ENCODE results near the gene LDLRAD3.

LDLRAD3 gene

GRCh38 chr11:35932121-35932520, 11.7 kb upstream of the LDLRAD3 start:
- no peaks in the 10 kb centered on the region for H3F3A ChIP-seq (ENCODE audit: low read depth)
- H3K79me2 ChIP-seq (ENCODE audit: insufficient read depth, low read length) = no peaks in the 10 kb centered on the region
- TF ChIP-seq CTCF (conservative IDR thresholded peaks at IDR 0.05; ENCODE audit: low read length) (no peak), EZH2phosphoT487 (IDR thresholded peaks at IDR 0.05; ENCODE audit: borderline replicate concordance) (no peak)
- H3K4me2 ChIP-seq (ENCODE audit: low read depth, low read length, poor library complexity, severe bottlenecking) = no peak overlapping the region
- no peak overlapping the region for H3K9ac ChIP-seq (ENCODE audit: low read depth, low read length, poor library complexity, severe bottlenecking)
- no peaks in the 10 kb centered on the region for H4K20me1 ChIP-seq (ENCODE audit: insufficient read depth, low read length, poor library complexity, severe bottlenecking)
- no peak overlapping the region for H2AFZ ChIP-seq (ENCODE audit: low read length)
- H3K36me3 ChIP-seq (ENCODE audit: insufficient read depth, low read length) = no peaks in the 10 kb centered on the region
- no peaks in the 10 kb centered on the region for H3K9me2 ChIP-seq (replicated peaks; ENCODE audit: low read depth, low read length)
- H3K27me3 ChIP-seq (ENCODE audit: insufficient read depth, low read length, poor library complexity, severe bottlenecking) = no peaks in the 10 kb centered on the region
- H3K4me3 ChIP-seq (ENCODE audit: low read length, poor library complexity, severe bottlenecking) = no peak overlapping the region
- no peaks in the 10 kb centered on the region for H3K9me3 ChIP-seq (ENCODE audit: insufficient read depth, low read depth, low read length)
- peaks cover 12% of the 10 kb centered on the region for H3K4me1 ChIP-seq (ENCODE audit: insufficient read depth, low read length, poor library complexity, severe bottlenecking)

DNA sequence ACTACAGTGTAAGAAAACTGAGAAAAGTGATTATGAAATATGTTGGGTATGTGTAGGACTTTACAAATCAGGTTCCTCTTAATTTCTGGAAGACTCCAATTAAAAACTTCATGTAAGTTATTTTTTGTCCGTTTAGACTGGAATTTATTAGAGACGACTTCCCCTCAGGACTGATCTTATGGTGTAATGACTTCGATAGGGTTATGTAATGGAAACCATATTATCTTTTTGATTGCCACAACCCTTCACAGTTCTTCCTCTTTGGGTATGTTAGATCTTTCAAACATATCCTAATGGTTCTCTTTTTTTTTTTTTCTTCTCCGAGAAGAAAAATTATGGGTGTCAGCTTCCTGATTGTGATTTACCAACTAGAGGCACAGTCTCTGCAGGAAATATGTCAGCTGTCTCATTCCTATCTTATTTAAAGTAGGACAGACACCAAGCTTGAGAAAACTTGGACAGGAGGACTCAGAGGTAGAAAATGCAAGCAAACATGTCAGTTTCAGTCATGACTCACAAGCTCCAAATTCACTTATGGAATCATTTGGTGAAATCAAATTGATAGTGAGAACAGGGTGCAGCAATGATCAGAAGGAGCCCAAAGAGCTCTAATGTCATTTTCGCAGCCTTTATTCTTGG, 11.1 kb upstream of the LDLRAD3 start:
- Histone ChIP-seq H3K9me2 (replicated peaks; ENCODE audit: low read depth, low read length) (no peaks in the 10 kb centered on the region), H3K36me3 (ENCODE audit: insufficient read depth, low read length) (no peaks in the 10 kb centered on the region), H3K79me2 (ENCODE audit: insufficient read depth, low read length) (no peaks in the 10 kb centered on the region), H3K27me3 (ENCODE audit: insufficient read depth, low read length, poor library complexity, severe bottlenecking) (no peaks in the 10 kb centered on the region), H3K9me3 (ENCODE audit: insufficient read depth, low read depth, low read length) (no peaks in the 10 kb centered on the region), H4K20me1 (ENCODE audit: insufficient read depth, low read length, poor library complexity, severe bottlenecking) (no peaks in the 10 kb centered on the region), H3F3A (ENCODE audit: low read depth) (no peaks in the 10 kb centered on the region), H3K4me2 (ENCODE audit: low read depth, low read length, poor library complexity, severe bottlenecking) (no peak overlapping the region), H2AFZ (ENCODE audit: low read length) (no peak overlapping the region), H3K4me1 (ENCODE audit: insufficient read depth, low read length, poor library complexity, severe bottlenecking) (peaks cover 5% of the 10 kb centered on the region), H3K4me3 (ENCODE audit: low read length, poor library complexity, severe bottlenecking) (no peak overlapping the region), H3K9ac (ENCODE audit: low read depth, low read length, poor library complexity, severe bottlenecking) (no peak overlapping the region)
- no peak for TF ChIP-seq CTCF (conservative IDR thresholded peaks at IDR 0.05; ENCODE audit: low read length)

- Histone ChIP-seq H4K20me1 (ENCODE audit: insufficient read depth, low read length, poor library complexity, severe bottlenecking) (no peaks in the 10 kb centered on the region), H3K9me3 (ENCODE audit: insufficient read depth, low read depth, low read length) (no peaks in the 10 kb centered on the region), H3K79me2 (ENCODE audit: insufficient read depth, low read length) (no peaks in the 10 kb centered on the region), H3K9ac (ENCODE audit: low read depth, low read length, poor library complexity, severe bottlenecking) (no peak overlapping the region), H3K27me3 (ENCODE audit: insufficient read depth, low read length, poor library complexity, severe bottlenecking) (no peaks in the 10 kb centered on the region), H3K4me2 (ENCODE audit: low read depth, low read length, poor library complexity, severe bottlenecking) (no peak overlapping the region), H3K36me3 (ENCODE audit: insufficient read depth, low read length) (no peaks in the 10 kb centered on the region), H3K4me1 (ENCODE audit: insufficient read depth, low read length, poor library complexity, severe bottlenecking) (no peaks in the 10 kb centered on the region), H3K4me3 (ENCODE audit: low read length, poor library complexity, severe bottlenecking) (no peak overlapping the region), H3F3A (ENCODE audit: low read depth) (no peaks in the 10 kb centered on the region), H3K9me2 (replicated peaks; ENCODE audit: low read depth, low read length) (no peaks in the 10 kb centered on the region), H2AFZ (ENCODE audit: low read length) (no peak overlapping the region)
- TF ChIP-seq CTCF (conservative IDR thresholded peaks at IDR 0.05; ENCODE audit: low read length) = no peak
- no peak for TF ChIP-seq EZH2phosphoT487 (IDR thresholded peaks at IDR 0.05; ENCODE audit: borderline replicate concordance)
Measured at GRCh38 chr11:35933320-35933871, 10.5 kb upstream of the LDLRAD3 start.

All from Loucy (cell line).